Activated naive CD4-positive, alpha-beta T cell treated with anti-CD3 and anti-CD28 coated beads, Interleukin-2, amount 50 U/mL, for 24 hours (primary cell): ENCODE data around the gene LEPROT.

Experiments used
- H3K27ac Mint-ChIP-seq: one replicate; pipeline ENCODE4 v1.8.0; 2021; ENCODE audit warnings: mild to moderate bottlenecking, mixed read lengths
- H3K27me3 Mint-ChIP-seq: one replicate; pipeline ENCODE4 v1.8.0; 2021; ENCODE audit warnings: mixed read lengths
- H3K36me3 Mint-ChIP-seq: one replicate; pipeline ENCODE4 v1.8.0; 2021; ENCODE audit warnings: mixed read lengths
- H3K4me1 Mint-ChIP-seq: one replicate; pipeline ENCODE4 v1.8.0; 2021; ENCODE audit warnings: mixed read lengths
- H3K4me3 Mint-ChIP-seq: one replicate; pipeline ENCODE4 v1.8.0; 2021; ENCODE audit warnings: mild to moderate bottlenecking, mixed read lengths
- H3K9me3 Mint-ChIP-seq: one replicate; pipeline ENCODE4 v1.8.0; 2021; ENCODE audit warnings: mixed read lengths

LEPROT gene

GRCh38 chr1:65476327-65476726 is 55.9 kb downstream of the LEPROT start:
- no peaks in the 10 kb centered on the region for H3K9me3 Mint-ChIP-seq
- H3K27ac Mint-ChIP-seq = no peak overlapping the region
- no peaks in the 10 kb centered on the region for H3K4me1 Mint-ChIP-seq
- H3K36me3 Mint-ChIP-seq = no peaks in the 10 kb centered on the region
- H3K27me3 Mint-ChIP-seq = no peaks in the 10 kb centered on the region
- no peak overlapping the region for H3K4me3 Mint-ChIP-seq

DNA sequence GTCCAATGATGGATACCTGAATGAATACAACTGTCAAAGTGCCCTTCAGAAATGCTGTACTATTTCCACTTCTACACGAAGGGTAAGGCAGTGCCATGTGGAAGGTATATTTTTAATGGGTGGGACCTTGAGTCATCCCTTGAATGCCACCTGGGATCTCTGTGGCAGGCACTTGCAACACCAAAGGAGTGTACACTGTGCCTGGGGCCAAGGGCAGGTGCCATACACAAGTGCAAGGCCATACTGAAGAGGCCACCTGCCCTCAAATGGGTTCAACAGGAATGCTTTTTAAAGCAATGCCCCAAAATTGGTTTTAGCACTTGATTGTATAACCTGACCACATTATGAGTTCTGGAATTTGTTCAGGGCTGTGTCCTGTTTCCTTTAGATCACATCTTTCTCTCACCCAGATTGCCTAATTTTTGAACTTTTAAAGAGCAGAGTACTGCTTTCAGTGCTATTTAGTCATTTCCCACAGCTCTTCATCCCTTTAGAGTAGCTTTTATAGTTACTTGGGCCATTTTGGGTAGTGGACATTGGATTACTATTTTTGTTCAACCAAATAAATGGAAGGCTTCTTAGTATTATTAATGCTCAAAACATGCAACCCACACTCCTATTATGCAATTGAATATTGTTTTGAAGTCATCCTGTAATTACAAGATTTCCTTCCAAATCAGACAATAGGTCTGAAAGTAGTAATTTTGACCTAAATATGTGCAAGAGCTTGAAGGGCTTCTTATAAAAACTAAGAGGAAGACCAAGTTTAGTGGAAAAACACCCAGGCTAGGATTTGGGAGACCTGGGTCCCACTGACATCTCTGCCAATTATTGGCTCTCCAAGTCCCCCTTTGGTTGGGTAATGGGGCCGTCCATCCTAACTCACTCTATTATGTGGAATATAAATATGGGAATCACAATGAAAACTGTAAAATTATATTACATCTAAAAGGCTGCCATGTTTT is 57.2 kb downstream of the LEPROT start:
- Mint-ChIP-seq H3K36me3 (no peaks in the 10 kb centered on the region), H3K27me3 (no peaks in the 10 kb centered on the region), H3K9me3 (no peaks in the 10 kb centered on the region), H3K4me1 (no peaks in the 10 kb centered on the region), H3K4me3 (no peak overlapping the region), H3K27ac (no peak overlapping the region)

- Mint-ChIP-seq H3K27me3 (no peaks in the 10 kb centered on the region), H3K4me1 (no peaks in the 10 kb centered on the region), H3K9me3 (no peaks in the 10 kb centered on the region), H3K36me3 (no peaks in the 10 kb centered on the region), H3K4me3 (no peak overlapping the region), H3K27ac (no peak overlapping the region)
Observed at GRCh38 chr1:65478379-65479026, 58.0 kb downstream of the LEPROT start.

- H3K27ac Mint-ChIP-seq = no peak overlapping the region
- no peak overlapping the region for H3K4me3 Mint-ChIP-seq
- no peaks in the 10 kb centered on the region for H3K9me3 Mint-ChIP-seq
- no peaks in the 10 kb centered on the region for H3K4me1 Mint-ChIP-seq
- H3K27me3 Mint-ChIP-seq = no peaks in the 10 kb centered on the region
- no peaks in the 10 kb centered on the region for H3K36me3 Mint-ChIP-seq
Observed at GRCh38 chr1:65479554-65480204, 59.2 kb downstream of the LEPROT start.

DNA sequence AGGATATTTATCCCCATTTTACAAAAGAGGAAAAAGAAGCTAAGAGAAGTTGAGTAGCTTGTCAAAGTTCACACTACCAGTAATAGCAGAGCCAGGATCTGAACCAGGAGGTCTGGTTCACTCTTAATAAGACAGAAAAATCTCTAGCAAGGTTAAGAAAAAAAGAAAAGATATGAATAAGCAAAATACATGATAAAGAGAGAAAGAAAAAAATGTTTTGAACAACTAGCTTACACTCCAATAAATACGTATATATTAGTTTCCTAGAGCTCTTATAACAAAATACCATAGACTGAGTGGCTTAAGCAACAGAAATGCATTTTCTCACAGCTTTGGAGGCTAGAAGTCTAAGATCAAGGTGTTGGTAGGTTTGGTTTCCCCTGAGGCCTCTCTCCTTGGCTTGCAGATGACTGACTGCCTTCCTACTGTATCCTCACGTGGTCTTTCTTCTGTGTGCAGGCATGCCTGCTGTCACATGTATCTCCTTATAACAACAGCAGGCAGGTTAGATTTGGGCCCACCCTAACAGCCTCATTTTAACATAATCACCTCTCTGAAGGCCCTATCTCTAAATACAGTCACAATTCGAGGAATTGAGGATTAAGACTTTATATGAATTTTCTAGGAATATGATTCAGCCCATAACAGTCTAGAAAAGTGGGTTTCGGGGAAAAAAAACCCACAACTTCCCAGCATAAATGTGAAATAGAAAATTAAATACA is 60.4 kb downstream of the LEPROT start:
- H3K27ac Mint-ChIP-seq = no peak overlapping the region
- H3K4me1 Mint-ChIP-seq = no peaks in the 10 kb centered on the region
- H3K4me3 Mint-ChIP-seq = no peak overlapping the region
- no peaks in the 10 kb centered on the region for H3K9me3 Mint-ChIP-seq
- H3K27me3 Mint-ChIP-seq = no peaks in the 10 kb centered on the region
- H3K36me3 Mint-ChIP-seq = no peaks in the 10 kb centered on the region

DNA sequence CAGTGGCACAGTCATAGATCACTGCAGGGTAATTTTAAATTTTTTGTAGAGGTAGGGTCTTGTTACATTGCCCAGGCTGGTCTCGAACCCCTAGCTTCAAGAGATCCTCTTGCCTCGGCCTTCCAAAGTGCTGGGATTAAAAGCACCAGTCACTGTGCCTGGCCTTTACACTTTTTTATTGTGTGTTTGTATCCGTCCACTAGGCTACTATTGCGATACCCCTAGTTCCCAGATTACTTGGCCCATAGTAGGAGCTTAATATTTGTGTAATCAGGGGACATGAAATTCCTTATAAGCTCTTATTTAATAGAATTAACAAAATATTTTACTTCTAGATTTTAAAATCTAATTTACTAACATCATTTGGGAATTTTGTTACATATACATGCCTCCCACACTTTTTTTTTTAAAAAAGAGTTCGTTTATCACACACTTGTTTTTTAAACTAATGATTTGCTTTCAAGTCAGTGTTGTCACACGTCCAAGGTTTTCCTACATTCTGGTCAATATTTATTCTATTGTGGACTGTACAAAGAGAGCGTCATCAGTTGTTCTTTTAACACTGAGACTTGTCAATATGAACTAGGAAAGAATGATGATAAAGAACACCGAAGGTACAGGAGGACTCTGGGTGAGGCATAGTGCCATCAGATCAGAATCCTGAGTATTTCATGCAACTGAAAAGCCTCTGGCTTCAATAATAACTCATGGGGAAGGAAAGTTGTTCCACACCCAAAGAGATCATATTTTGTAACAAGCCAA is 63.7 kb downstream of the LEPROT start:
- Mint-ChIP-seq H3K9me3 (peaks cover 4% of the 10 kb centered on the region), H3K4me3 (no peak overlapping the region), H3K4me1 (no peaks in the 10 kb centered on the region), H3K27me3 (no peaks in the 10 kb centered on the region), H3K27ac (no peak overlapping the region), H3K36me3 (no peaks in the 10 kb centered on the region)
